A549 (cell line): ENCODE results near the gene PCNX3. TPM values are rescaled to one million over a fixed set of nuclear protein-coding genes. Genes with fewer than 3 reads are reported as not detected.
A peak's percentile ranks its signal among the peaks of the same experiment; 100 is the strongest.
"Not testable (repeated sequence)": the region's sequence is repeated elsewhere in the genome, so short reads cannot be mapped to it uniquely, and the experiment has no call there.

Source experiments
- ATAC-seq, 2 experiments: fragments of 200-7000 bp in 1 of 2; fragments of >200 bp in 1 of 2; cut with Nextera tagmentation in 1 of 2; cut with Tn5 transposase in 1 of 2; 3 replicates each; pipeline versions ENCODE4 v1.8.0 to v1.9.1; 2018 to 2020; ENCODE audit warnings: mild to moderate bottlenecking in 1 of 2, moderate library complexity in 1 of 2
- CTCF ChIA-PET: fragments of 300-600 bp; sonication (Branson Sonifier 250); formaldehyde crosslinking; extraction: SDS; loops from one replicate; lab custom pipeline; 2021; ENCODE audit warnings: antibody characterized with exemption, inconsistent platforms; lab: Yijun Ruan, JAX
- POLR2A ChIA-PET: fragments of 350-600 bp; formaldehyde crosslinking; extraction: SDS; loops from one replicate; lab custom pipeline; 2021; ENCODE audit warnings: antibody characterized with exemption, inconsistent platforms; lab: Yijun Ruan, JAX
- DNase-seq, 2 experiments: peaks; one replicate each; pipeline versions ENCODE4 v3.0.0 to v3.0.0-alpha.2; 2011 to 2016; ENCODE audit warnings: low read depth in 1 of 2, low spot score in 1 of 2
- FAIRE-seq: peaks from 2 replicates; lab custom pipeline; 2011; peaks lifted over from hg19 to GRCh38; lab: Jason Lieb, UNC
- H3K27ac ChIP-seq, 2 experiments: fragments of >200 bp; sonication (Bioruptor Twin); formaldehyde crosslinking; 3 replicates each; pipeline ENCODE4 v1.5.1; 2016 to 2017
- H3K4me1 ChIP-seq: fragments of >200 bp; sonication (Bioruptor Twin); formaldehyde crosslinking; 3 replicates; pipeline ENCODE4 v1.6.1; 2016
- H3K4me2 ChIP-seq: fragments of >200 bp; sonication (Bioruptor Twin); formaldehyde crosslinking; 3 replicates; pipeline ENCODE4 v1.6.1; 2016
- H3K4me3 ChIP-seq: fragments of >200 bp; sonication (Bioruptor Twin); formaldehyde crosslinking; 3 replicates; pipeline ENCODE4 v1.5.1; 2016
- H3K9me3 ChIP-seq: fragments of >200 bp; sonication (Bioruptor Twin); formaldehyde crosslinking; 3 replicates; pipeline ENCODE4 v1.6.1; 2016
- BHLHE40 ChIP-seq: IDR thresholded peaks from 2 replicates; pipeline ENCODE4 v1.6.1; 2012; ENCODE audit warnings: low read depth, low read length, inconsistent platforms
- CBX8 ChIP-seq: fragments of 200-600 bp; sonication (generic); IDR thresholded peaks from 2 replicates; pipeline ENCODE4 v1.6.1; 2016
- CHD4 ChIP-seq: fragments of 200-600 bp; sonication (generic); IDR thresholded peaks from 2 replicates; pipeline ENCODE4 v1.6.1; 2016; ENCODE audit warnings: antibody characterized with exemption, mild to moderate bottlenecking, borderline replicate concordance
- E2F6 ChIP-seq: IDR thresholded peaks from 2 replicates; pipeline ENCODE4 v1.6.1; 2012; ENCODE audit warnings: low read depth, borderline replicate concordance
- EHMT2 ChIP-seq: fragments of 200-600 bp; sonication (generic); IDR thresholded peaks from 2 replicates; pipeline ENCODE4 v1.6.1; 2016; ENCODE audit warnings: antibody characterized with exemption, low read depth, mild to moderate bottlenecking, moderate library complexity
- EP300 ChIP-seq, 2 experiments: fragments of >200 bp; sonication (Bioruptor Twin); formaldehyde crosslinking; IDR thresholded peaks; 2 replicates in 1 of 2; 3 replicates in 1 of 2; pipeline ENCODE4 v1.6.1; 2016 to 2017
- FOSL2 ChIP-seq, 2 experiments: fragments of 450-650 bp in 1 of 2; fragments of >200 bp in 1 of 2; sonication (Bioruptor Twin) in 1 of 2; formaldehyde crosslinking; IDR thresholded peaks; 2 replicates each; pipeline versions ENCODE4 v1.5.0 to v1.6.1; 2016 to 2020; ENCODE audit warnings: mild to moderate bottlenecking in 1 of 2, moderate library complexity in 1 of 2
- GATA3 ChIP-seq: IDR thresholded peaks from 2 replicates; pipeline ENCODE4 v1.6.1; 2012; ENCODE audit warnings: borderline replicate concordance
- HDAC2 ChIP-seq: fragments of 200-600 bp; sonication (generic); IDR thresholded peaks from 2 replicates; pipeline ENCODE4 v1.6.1; 2016
- HMGXB4 ChIP-seq: fragments of 250-450 bp; sonication (Bioruptor Pico); IDR thresholded peaks from 2 replicates; pipeline ENCODE4 v1.5.0; 2021; ENCODE audit warnings: mild to moderate bottlenecking, moderate library complexity, borderline replicate concordance
- HOXA7 ChIP-seq: fragments of 250-450 bp; sonication (Bioruptor Pico); IDR thresholded peaks from 2 replicates; pipeline ENCODE4 v1.5.0; 2020; ENCODE audit warnings: mild to moderate bottlenecking, moderate library complexity
- JUN ChIP-seq, 2 experiments: fragments of >200 bp; sonication (Bioruptor Twin); formaldehyde crosslinking; IDR thresholded peaks; 2 replicates in 1 of 2; 3 replicates in 1 of 2; pipeline ENCODE4 v1.6.1; 2016 to 2017
- KDM1A ChIP-seq: fragments of 200-600 bp; sonication (generic); IDR thresholded peaks from 2 replicates; pipeline ENCODE4 v1.6.1; 2016; ENCODE audit warnings: low read depth, mild to moderate bottlenecking
- MAX ChIP-seq: IDR thresholded peaks from 2 replicates; pipeline ENCODE4 v1.6.1; 2012
- MAZ ChIP-seq: fragments of 150-350 bp; IDR thresholded peaks from 2 replicates; pipeline ENCODE4 v1.6.1; 2014; ENCODE audit warnings: antibody characterized with exemption, low read depth, low read length, borderline replicate concordance
- MYC ChIP-seq: IDR thresholded peaks from 2 replicates; pipeline ENCODE4 v1.6.1; 2012; ENCODE audit warnings: mild to moderate bottlenecking, inconsistent platforms, low read length, improper control_type of control experiment, borderline replicate concordance
- NPAS2 ChIP-seq: fragments of 250-450 bp; sonication (Bioruptor Pico); IDR thresholded peaks from 2 replicates; pipeline ENCODE4 v1.8.0; 2022; ENCODE audit warnings: mild to moderate bottlenecking, moderate library complexity, borderline replicate concordance
- NR3C1 ChIP-seq: fragments of >200 bp; sonication (Bioruptor Twin); formaldehyde crosslinking; IDR thresholded peaks from 3 replicates; pipeline ENCODE4 v1.6.1; 2017
- PBX3 ChIP-seq: IDR thresholded peaks from 2 replicates; pipeline ENCODE4 v1.6.1; 2012
- POLR2A ChIP-seq: IDR thresholded peaks from 2 replicates; pipeline ENCODE4 v1.6.1; 2012; ENCODE audit warnings: mild to moderate bottlenecking, low read length
- RAD21 ChIP-seq, 2 experiments: fragments of >200 bp in 1 of 2; sonication (Bioruptor Twin) in 1 of 2; formaldehyde crosslinking in 1 of 2; IDR thresholded peaks in 1 of 2; conservative IDR thresholded peaks in 1 of 2; 2 replicates in 1 of 2; 3 replicates in 1 of 2; pipeline ENCODE4 v1.6.1; 2012 to 2018; ENCODE audit warnings: inconsistent platforms in 1 of 2
- RCOR1 ChIP-seq: fragments of 150-350 bp; IDR thresholded peaks from 2 replicates; pipeline ENCODE4 v1.6.1; 2014; ENCODE audit warnings: antibody characterized with exemption, low read length, low read depth
- REST ChIP-seq: fragments of 200-600 bp; sonication (generic); IDR thresholded peaks from 2 replicates; pipeline ENCODE4 v1.6.1; 2016; ENCODE audit warnings: antibody characterized with exemption, mild to moderate bottlenecking, moderate library complexity
- RFX5 ChIP-seq: fragments of 450-650 bp; IDR thresholded peaks from 2 replicates; pipeline ENCODE4 v1.7.1; 2014; ENCODE audit warnings: antibody characterized with exemption, mild to moderate bottlenecking, moderate library complexity
- RNF2 ChIP-seq: fragments of 200-600 bp; sonication (generic); IDR thresholded peaks from 2 replicates; pipeline ENCODE4 v1.6.1; 2016; ENCODE audit warnings: low read depth, mild to moderate bottlenecking, antibody characterized with exemption, moderate library complexity, borderline replicate concordance
- SREBF2 ChIP-seq: fragments of 450-650 bp; IDR thresholded peaks from 2 replicates; pipeline ENCODE4 v1.6.1; 2014; ENCODE audit warnings: mild to moderate bottlenecking, moderate library complexity
- TP53 ChIP-seq: fragments of 250-450 bp; sonication (Bioruptor Pico); IDR thresholded peaks from 2 replicates; pipeline ENCODE4 v1.5.0; 2021; ENCODE audit warnings: mild to moderate bottlenecking, moderate library complexity
- whole genome bisulfite sequencing: methylation state at CpG from one replicate; pipeline ENCODE4 v1.1.6; 2017; ENCODE audit errors: missing lambda C conversion rate; 5-methylcytosine and 5-hydroxymethylcytosine counted together
- polyA plus RNA-seq, 4 experiments: library from polyadenylated mRNA; depleted of rRNA in 3 of 4; stranded (reverse); fragments of >200 nt; fragmentation: RNase III in 1 of 4; extraction: RNeasy Plus Mini Kit Qiagen cat#74134 plus additional on column Dnase treatment in 1 of 4; gene quantifications; 2 replicates in 3 of 4; 3 replicates in 1 of 4; pipeline ENCODE4 v1.2.3, GENCODE V29; 2011 to 2017

The PCNX3 gene
- polyA plus RNA-seq, 2 of the 4 experiments (the other 2 are of a cell fraction) = 14.2 to 29.7 TPM

- TF ChIP-seq REST (no peak), NPAS2 (CRISPR knock-in tag) (no peak), HDAC2 (no peak), SREBF2 (no peak), MAZ (no peak), KDM1A (no peak), FOSL2 (IDR thresholded peaks at IDR 0.05) (no peak), FOSL2 (CRISPR knock-in tag; IDR thresholded peaks at IDR 0.05) (no peak), CHD4 (no peak), PBX3 (peak; percentile 49; the same call in 1 of the 2 replicates), RCOR1 (no peak), EHMT2 (no peak), RFX5 (no peak), TP53 (CRISPR knock-in tag) (no peak), BHLHE40 (no peak), HMGXB4 (no peak), EP300 (IDR thresholded peaks at IDR 0.05) (no peak), POLR2A (peak; percentile 42), HOXA7 (CRISPR knock-in tag) (no peak), RNF2 (no peak), RAD21 (conservative IDR thresholded peaks at IDR 0.05 in 1 of 2, IDR thresholded peaks at IDR 0.05 in 1 of 2) (no peak; a peak in 2 of 5 replicates), E2F6 (0 out of 2 replicates have a peak, but pooled peaks have one; percentile 24), CBX8 (no peak), MAX (peak; percentile 39), JUN (IDR thresholded peaks at IDR 0.05) (peak; percentile 67 to 90; a peak in 4 of 5 replicates), NR3C1 (no peak), GATA3 (0 out of 2 replicates have a peak, but pooled peaks have one; percentile 25), MYC (no peak)
Measured at GRCh38 chr11:65637794-65638419, 22.3 kb downstream of the PCNX3 start, which contains the start of gene SIPA1 (continued).

- H3K9me3 ChIP-seq, FAIRE-seq, H3K4me3 ChIP-seq, ATAC-seq, H3K27ac ChIP-seq, H3K4me2 ChIP-seq, DNase-seq: not testable (repeated sequence)
- H3K4me1 ChIP-seq = peaks cover 32% of the 10 kb centered on the region
- POLR2A ChIA-PET = interaction anchor here (2.3 kb wide), 1 partner anchor 14 kb away, joined by 12 read pairs; no protein-coding TSS in a partner anchor
- 96% methylated on average over 9 of the region's 9 CpGs for WGBS
- CTCF ChIA-PET = interaction anchor here (0.8 to 8.2 kb wide), 5 partner anchors 12 to 349 kb away, joined by 3 to 54 read pairs (median 3); partner anchors contain the start of gene KAT5
Measured at GRCh38 chr11:65639228-65639597, 23.6 kb downstream of the PCNX3 start.
